Measurements from ENCODE around the gene SPEG.

SPEG gene

GRCh38 chr2:219490600-219491130 is 56.0 kb downstream of the SPEG start:
- no peak overlapping the region for H3K4me3 ChIP-seq (ENCODE audit: low read length)
- no peak overlapping the region for H3K27ac ChIP-seq (ENCODE audit: low read length)
- H3K36me3 ChIP-seq (ENCODE audit: control insufficient read depth, low read depth, low read length), result no peaks in the 10 kb centered on the region
- H3K9ac ChIP-seq (ENCODE audit: low read length), result no peak overlapping the region
- no peaks in the 10 kb centered on the region for H3K9me3 ChIP-seq (ENCODE audit: control insufficient read depth, low read depth, low read length)
- H3K27me3 ChIP-seq (ENCODE audit: control insufficient read depth, insufficient read depth, low read length), result peaks cover 23% of the 10 kb centered on the region
- H3K4me1 ChIP-seq (ENCODE audit: control insufficient read depth, low read depth, low read length), result peaks cover 19% of the 10 kb centered on the region

GRCh38 chr2:219491278-219491963 is 56.8 kb downstream of the SPEG start:
- no peak overlapping the region for H3K27ac ChIP-seq (ENCODE audit: low read length)
- H3K27me3 ChIP-seq (ENCODE audit: control insufficient read depth, insufficient read depth, low read length), result peaks cover 23% of the 10 kb centered on the region
- no peaks in the 10 kb centered on the region for H3K36me3 ChIP-seq (ENCODE audit: control insufficient read depth, low read depth, low read length)
- no peak overlapping the region for H3K4me3 ChIP-seq (ENCODE audit: low read length)
- H3K9ac ChIP-seq (ENCODE audit: low read length), result no peak overlapping the region
- H3K4me1 ChIP-seq (ENCODE audit: control insufficient read depth, low read depth, low read length), result peaks cover 12% of the 10 kb centered on the region
- no peaks in the 10 kb centered on the region for H3K9me3 ChIP-seq (ENCODE audit: control insufficient read depth, low read depth, low read length)

GRCh38 chr2:219492575-219492974 is 57.9 kb downstream of the SPEG start:
- no peaks in the 10 kb centered on the region for H3K36me3 ChIP-seq (ENCODE audit: control insufficient read depth, low read depth, low read length)
- H3K27ac ChIP-seq (ENCODE audit: low read length), result no peak overlapping the region
- no peaks in the 10 kb centered on the region for H3K9me3 ChIP-seq (ENCODE audit: control insufficient read depth, low read depth, low read length)
- H3K4me3 ChIP-seq (ENCODE audit: low read length), result no peak overlapping the region
- H3K4me1 ChIP-seq (ENCODE audit: control insufficient read depth, low read depth, low read length), result peaks cover 3% of the 10 kb centered on the region
- peaks cover 24% of the 10 kb centered on the region for H3K27me3 ChIP-seq (ENCODE audit: control insufficient read depth, insufficient read depth, low read length)
- H3K9ac ChIP-seq (ENCODE audit: low read length), result no peak overlapping the region

GRCh38 chr2:219493086-219493485 is 58.4 kb downstream of the SPEG start:
- Histone ChIP-seq H3K36me3 (ENCODE audit: control insufficient read depth, low read depth, low read length) (no peaks in the 10 kb centered on the region), H3K4me1 (ENCODE audit: control insufficient read depth, low read depth, low read length) (peaks cover 3% of the 10 kb centered on the region), H3K27me3 (ENCODE audit: control insufficient read depth, insufficient read depth, low read length) (peaks cover 22% of the 10 kb centered on the region), H3K9ac (ENCODE audit: low read length) (no peak overlapping the region), H3K4me3 (ENCODE audit: low read length) (no peak overlapping the region), H3K9me3 (ENCODE audit: control insufficient read depth, low read depth, low read length) (no peaks in the 10 kb centered on the region), H3K27ac (ENCODE audit: low read length) (no peak overlapping the region)

GRCh38 chr2:219494952-219495530 is 60.4 kb downstream of the SPEG start:
- no peak overlapping the region for H3K9ac ChIP-seq (ENCODE audit: low read length)
- H3K4me3 ChIP-seq (ENCODE audit: low read length), result no peak overlapping the region
- peaks cover 22% of the 10 kb centered on the region for H3K27me3 ChIP-seq (ENCODE audit: control insufficient read depth, insufficient read depth, low read length)
- H3K27ac ChIP-seq (ENCODE audit: low read length), result no peak overlapping the region
- no peaks in the 10 kb centered on the region for H3K9me3 ChIP-seq (ENCODE audit: control insufficient read depth, low read depth, low read length)
- H3K36me3 ChIP-seq (ENCODE audit: control insufficient read depth, low read depth, low read length), result no peaks in the 10 kb centered on the region
- H3K4me1 ChIP-seq (ENCODE audit: control insufficient read depth, low read depth, low read length), result peaks cover 13% of the 10 kb centered on the region

GRCh38 chr2:219495531-219496122 is 61.0 kb downstream of the SPEG start:
- peaks cover 22% of the 10 kb centered on the region for H3K27me3 ChIP-seq (ENCODE audit: control insufficient read depth, insufficient read depth, low read length)
- no peaks in the 10 kb centered on the region for H3K9me3 ChIP-seq (ENCODE audit: control insufficient read depth, low read depth, low read length)
- no peak overlapping the region for H3K9ac ChIP-seq (ENCODE audit: low read length)
- H3K4me3 ChIP-seq (ENCODE audit: low read length), result no peak overlapping the region
- no peak overlapping the region for H3K27ac ChIP-seq (ENCODE audit: low read length)
- peaks cover 17% of the 10 kb centered on the region for H3K4me1 ChIP-seq (ENCODE audit: control insufficient read depth, low read depth, low read length)
- no peaks in the 10 kb centered on the region for H3K36me3 ChIP-seq (ENCODE audit: control insufficient read depth, low read depth, low read length)

- H3K9me3 ChIP-seq (ENCODE audit: control insufficient read depth, low read depth, low read length), result no peaks in the 10 kb centered on the region
- no peak overlapping the region for H3K9ac ChIP-seq (ENCODE audit: low read length)
- H3K27me3 ChIP-seq (ENCODE audit: control insufficient read depth, insufficient read depth, low read length), result peaks cover 22% of the 10 kb centered on the region
- no peak overlapping the region for H3K4me3 ChIP-seq (ENCODE audit: low read length)
- no peaks in the 10 kb centered on the region for H3K36me3 ChIP-seq (ENCODE audit: control insufficient read depth, low read depth, low read length)
- H3K27ac ChIP-seq (ENCODE audit: low read length), result no peak overlapping the region
- peaks cover 17% of the 10 kb centered on the region for H3K4me1 ChIP-seq (ENCODE audit: control insufficient read depth, low read depth, low read length)
Measured at GRCh38 chr2:219496247-219496824, 61.7 kb downstream of the SPEG start.

- H3K9ac ChIP-seq (ENCODE audit: low read length), result no peak overlapping the region
- peaks cover 17% of the 10 kb centered on the region for H3K4me1 ChIP-seq (ENCODE audit: control insufficient read depth, low read depth, low read length)
- no peaks in the 10 kb centered on the region for H3K9me3 ChIP-seq (ENCODE audit: control insufficient read depth, low read depth, low read length)
- peaks cover 22% of the 10 kb centered on the region for H3K27me3 ChIP-seq (ENCODE audit: control insufficient read depth, insufficient read depth, low read length)
- peak overlapping the region; percentile 75 for H3K4me3 ChIP-seq (ENCODE audit: low read length)
- H3K36me3 ChIP-seq (ENCODE audit: control insufficient read depth, low read depth, low read length), result no peaks in the 10 kb centered on the region
- no peak overlapping the region for H3K27ac ChIP-seq (ENCODE audit: low read length)
Measured at GRCh38 chr2:219496825-219497494, 62.3 kb downstream of the SPEG start.

GRCh38 chr2:219497495-219498279 is 63.0 kb downstream of the SPEG start:
- no peak overlapping the region for H3K9ac ChIP-seq (ENCODE audit: low read length)
- H3K36me3 ChIP-seq (ENCODE audit: control insufficient read depth, low read depth, low read length), result no peaks in the 10 kb centered on the region
- H3K4me3 ChIP-seq (ENCODE audit: low read length), result peak overlapping the region; percentile 75
- H3K4me1 ChIP-seq (ENCODE audit: control insufficient read depth, low read depth, low read length), result peaks cover 17% of the 10 kb centered on the region
- no peaks in the 10 kb centered on the region for H3K9me3 ChIP-seq (ENCODE audit: control insufficient read depth, low read depth, low read length)
- H3K27ac ChIP-seq (ENCODE audit: low read length), result no peak overlapping the region
- H3K27me3 ChIP-seq (ENCODE audit: control insufficient read depth, insufficient read depth, low read length), result peaks cover 22% of the 10 kb centered on the region

- Histone ChIP-seq H3K9me3 (ENCODE audit: control insufficient read depth, low read depth, low read length) (no peaks in the 10 kb centered on the region), H3K4me3 (ENCODE audit: low read length) (peak within 1 kb of the TSS; percentile 75), H3K27me3 (ENCODE audit: control insufficient read depth, insufficient read depth, low read length) (peaks cover 22% of the 10 kb centered on the region), H3K36me3 (ENCODE audit: control insufficient read depth, low read depth, low read length) (no peaks in the 10 kb centered on the region), H3K4me1 (ENCODE audit: control insufficient read depth, low read depth, low read length) (peaks cover 17% of the 10 kb centered on the region), H3K9ac (ENCODE audit: low read length) (peak within 1 kb of the TSS; percentile 68), H3K27ac (ENCODE audit: low read length) (no peak within 1 kb of the TSS)
Measured at GRCh38 chr2:219498280-219499057, 63.8 kb downstream of the SPEG start, which contains the start of gene GMPPA. GMPPA (plus strand) TSS chr2:219498891; CDS start chr2:219499976, 1,085 bp downstream.

All from iPS-18a (cell line).